Prostate gland (tissue), 2 donors: ENCODE data around the gene UST. TPM values are rescaled to one million over a fixed set of nuclear protein-coding genes. Genes with fewer than 3 reads are reported as not detected.

Experiments used
- DNase-seq: peaks from one replicate; pipeline ENCODE4 v3.0.0-alpha.2; 2019; ENCODE audit warnings: low spot score
- H3K27ac ChIP-seq, 2 donors: fragments of 200-600 bp; sonication (generic); 2 replicates each; pipeline ENCODE4 v1.5.1; 2017 to 2019
- H3K27me3 ChIP-seq: fragments of 200-600 bp; sonication (generic); replicated peaks from 2 replicates; pipeline ENCODE4 v1.5.1; 2019; ENCODE audit not compliant: insufficient read depth
- H3K36me3 ChIP-seq, 2 donors: fragments of 200-600 bp; sonication (generic); 1 replicate in 1 of 2; 2 replicates in 1 of 2; pipeline versions ENCODE4 v1.5.1 to v1.8.1; 2017 to 2019
- H3K4me1 ChIP-seq: fragments of 200-600 bp; sonication (generic); replicated peaks from 2 replicates; pipeline ENCODE4 v1.5.1; 2019
- H3K4me3 ChIP-seq, 2 donors: fragments of 200-600 bp; sonication (generic); 2 replicates each; pipeline ENCODE4 v1.5.1; 2017 to 2019
- H3K9me3 ChIP-seq: fragments of 200-600 bp; sonication (generic); 2 replicates; pipeline ENCODE4 v1.5.1; 2017
- CTCF ChIP-seq, 4 experiments: fragments of 200-600 bp in 2 of 4; fragments of 450-650 bp in 2 of 4; sonication (generic) in 2 of 4; IDR thresholded peaks; 1 replicate in 3 of 4; 2 replicates in 1 of 4; pipeline ENCODE4 v1.5.1; 2016 to 2019; ENCODE audit warnings: antibody characterized with exemption in 4 of 4, mild to moderate bottlenecking in 2 of 4, moderate library complexity in 2 of 4
- POLR2A ChIP-seq: fragments of 450-650 bp; IDR thresholded peaks from one replicate; pipeline ENCODE4 v1.6.1; 2016; ENCODE audit warnings: antibody characterized with exemption, mild to moderate bottlenecking
- POLR2AphosphoS5 ChIP-seq: sonication (generic); formaldehyde crosslinking; IDR thresholded peaks from one replicate; pipeline ENCODE4 v1.6.1; 2017; ENCODE audit warnings: antibody characterized with exemption
- WGBS: methylation state at CpG from one replicate; pipeline ENCODE4 v1.1.5; 2018; 5-methylcytosine and 5-hydroxymethylcytosine counted together
- intact Hi-C: fragments of 100-400 bp; cut with DNase I; formaldehyde crosslinking; loops from one replicate; pipeline ENCODE4 v1.14.2; 2022
- total RNA-seq, 2 donors: library from RNA; depleted of rRNA; stranded (reverse); fragments of >200 nt; gene quantifications; one replicate each; pipeline ENCODE4 v1.1.0, GENCODE V29; 2016

The UST gene
- total RNA-seq, 2 donors from 2014 or later, result 6.6 to 12.9 TPM

GRCh38 chr6:148700741-148701311, 46.0 kb upstream of the UST start:
- H3K27me3 ChIP-seq, result no peaks in the 10 kb centered on the region
- DNase-seq, result no peak
- peak overlapping the region in 1 of 2 donors; percentile 30 for H3K27ac ChIP-seq
- TF ChIP-seq CTCF (IDR thresholded peaks at IDR 0.05) (no peak), POLR2AphosphoS5 (no peak), POLR2A (no peak)
- H3K36me3 ChIP-seq, result no peaks in the 10 kb centered on the region
- 7% methylated on average over 8 of the region's 8 CpGs for WGBS
- intact Hi-C loops, result no loop called here
- peak overlapping the region; percentile 11 to 23 for H3K4me3 ChIP-seq
- no peaks in the 10 kb centered on the region for H3K4me1 ChIP-seq
- no peaks in the 10 kb centered on the region for H3K9me3 ChIP-seq

- intact Hi-C loops, result no loop called here
- H3K27ac ChIP-seq, result no peak overlapping the region
- H3K36me3 ChIP-seq, result no peaks in the 10 kb centered on the region
- no peak for DNase-seq
- H3K27me3 ChIP-seq, result no peaks in the 10 kb centered on the region
- H3K4me3 ChIP-seq, result no peak overlapping the region
- no peaks in the 10 kb centered on the region for H3K9me3 ChIP-seq
- no peak for TF ChIP-seq POLR2AphosphoS5
- no peak for TF ChIP-seq CTCF (IDR thresholded peaks at IDR 0.05)
- TF ChIP-seq POLR2A, result no peak
- H3K4me1 ChIP-seq, result no peaks in the 10 kb centered on the region
- 78% methylated on average over 3 of the region's 3 CpGs for WGBS
Measured at GRCh38 chr6:148701375-148701774, 45.5 kb upstream of the UST start.

- H3K27me3 ChIP-seq, result no peaks in the 10 kb centered on the region
- WGBS, result 51% methylated on average over 2 of the region's 2 CpGs
- TF ChIP-seq CTCF (IDR thresholded peaks at IDR 0.05), result no peak
- TF ChIP-seq POLR2A, result no peak
- TF ChIP-seq POLR2AphosphoS5, result no peak
- no peak for DNase-seq
- no peak overlapping the region for H3K27ac ChIP-seq
- no peaks in the 10 kb centered on the region for H3K4me1 ChIP-seq
- no peaks in the 10 kb centered on the region for H3K36me3 ChIP-seq
- H3K9me3 ChIP-seq, result no peaks in the 10 kb centered on the region
- intact Hi-C loops, result no loop called here
- H3K4me3 ChIP-seq, result no peak overlapping the region
Measured at GRCh38 chr6:148703900-148704299, 42.9 kb upstream of the UST start.

- no peak for DNase-seq
- H3K9me3 ChIP-seq, result no peaks in the 10 kb centered on the region
- H3K36me3 ChIP-seq, result no peaks in the 10 kb centered on the region
- H3K4me3 ChIP-seq, result no peak overlapping the region
- WGBS, result 86% methylated on average over 7 of the region's 7 CpGs
- H3K4me1 ChIP-seq, result no peaks in the 10 kb centered on the region
- H3K27ac ChIP-seq, result no peak overlapping the region
- intact Hi-C loops, result no loop called here
- H3K27me3 ChIP-seq, result no peaks in the 10 kb centered on the region
- TF ChIP-seq POLR2AphosphoS5 (no peak), CTCF (IDR thresholded peaks at IDR 0.05) (no peak), POLR2A (no peak)
Measured at GRCh38 chr6:148704400-148705246, 42.2 kb upstream of the UST start.

GRCh38 chr6:148708707-148709106, 38.1 kb upstream of the UST start:
- Histone ChIP-seq H3K36me3 (no peaks in the 10 kb centered on the region), H3K4me3 (no peak overlapping the region), H3K27ac (no peak overlapping the region), H3K4me1 (no peaks in the 10 kb centered on the region), H3K27me3 (no peaks in the 10 kb centered on the region), H3K9me3 (no peaks in the 10 kb centered on the region)
- WGBS, result 74% methylated on average over 1 of the region's 1 CpG
- TF ChIP-seq POLR2AphosphoS5 (no peak), POLR2A (no peak), CTCF (IDR thresholded peaks at IDR 0.05) (no peak)
- intact Hi-C loops, result no loop called here
- DNase-seq, result no peak
